GM10847 (cell line): ENCODE data around the gene TTC1.

Experiments
- POLR2A ChIP-seq: IDR thresholded peaks from 2 replicates; pipeline ENCODE4 v1.6.1; 2011; ENCODE audit not compliant: insufficient read length; ENCODE audit errors: extremely low read depth

Gene TTC1

GRCh38 chr5:160023908-160024630 is 15.1 kb downstream of the TTC1 start:
- TF ChIP-seq POLR2A: no peak

GRCh38 chr5:160029004-160029403 is 20.1 kb downstream of the TTC1 start:
- TF ChIP-seq POLR2A: no peak

- TF ChIP-seq POLR2A: no peak
Measured at GRCh38 chr5:160029540-160030139, 20.7 kb downstream of the TTC1 start.

GRCh38 chr5:160030631-160031377 is 21.9 kb downstream of the TTC1 start:
- no peak for TF ChIP-seq POLR2A

- no peak for TF ChIP-seq POLR2A
Measured at GRCh38 chr5:160033546-160034252, 24.8 kb downstream of the TTC1 start.

- TF ChIP-seq POLR2A: no peak
Measured at GRCh38 chr5:160036243-160036642, 27.3 kb downstream of the TTC1 start.

GRCh38 chr5:160036884-160037283 is 27.9 kb downstream of the TTC1 start:
- TF ChIP-seq POLR2A: no peak

GRCh38 chr5:160039810-160040470 is 31.0 kb downstream of the TTC1 start:
- no peak for TF ChIP-seq POLR2A

GRCh38 chr5:160040471-160040835 is 31.5 kb downstream of the TTC1 start:
- no peak for TF ChIP-seq POLR2A

- no peak for TF ChIP-seq POLR2A
Measured at GRCh38 chr5:160042671-160043070, 33.7 kb downstream of the TTC1 start.

- no peak for TF ChIP-seq POLR2A
Measured at GRCh38 chr5:160044391-160044804, 35.5 kb downstream of the TTC1 start.

GRCh38 chr5:160044967-160045366 is 36.0 kb downstream of the TTC1 start:
- no peak for TF ChIP-seq POLR2A

- no peak for TF ChIP-seq POLR2A
Measured at GRCh38 chr5:160047423-160047822, 38.5 kb downstream of the TTC1 start.

- TF ChIP-seq POLR2A: no peak
Measured at GRCh38 chr5:160048131-160048530, 39.2 kb downstream of the TTC1 start.

- no peak for TF ChIP-seq POLR2A
Measured at GRCh38 chr5:160049099-160049498, 40.2 kb downstream of the TTC1 start.
